BJ (cell line): ENCODE measurements around the gene COL23A1. TPM values are rescaled to one million over a fixed set of nuclear protein-coding genes. Genes with fewer than 3 reads are reported as not detected.

Experiments used
- CTCF ChIA-PET: fragments of 350-600 bp; formaldehyde crosslinking; extraction: SDS; loops from one replicate; lab custom pipeline; 2021; ENCODE audit warnings: antibody characterized with exemption, inconsistent platforms; lab: Yijun Ruan, JAX
- POLR2A ChIA-PET: fragments of 300-600 bp; sonication (Branson Sonifier 250); formaldehyde crosslinking; extraction: SDS; loops from one replicate; lab custom pipeline; 2021; ENCODE audit warnings: antibody characterized with exemption; lab: Charles Lee
- DNase-seq: peaks from one replicate; pipeline ENCODE4 v3.0.0-alpha.2; 2011; ENCODE audit warnings: low read depth
- H3K27me3 ChIP-seq: 2 replicates; pipeline ENCODE4 v1.6.0; 2011; ENCODE audit warnings: low read length; ENCODE audit not compliant: control insufficient read depth, insufficient read depth
- H3K36me3 ChIP-seq: 2 replicates; pipeline ENCODE4 v1.5.1; 2011; ENCODE audit warnings: low read length; ENCODE audit not compliant: control insufficient read depth, insufficient read depth
- H3K4me3 ChIP-seq: 2 replicates; pipeline ENCODE4 v1.5.1; 2011; ENCODE audit warnings: low read depth, mild to moderate bottlenecking, control low read depth, low read length
- polyA plus RNA-seq: library from polyadenylated mRNA; depleted of rRNA; stranded (reverse); fragments of >200 nt; gene quantifications from 2 replicates; pipeline ENCODE4 v1.2.3, GENCODE V29; 2011
- TF ChIP-seq, protein P1 (sequence below): IDR thresholded peaks from 2 replicates; pipeline ENCODE4 v1.5.1; 2011; ENCODE audit warnings: low read depth, mild to moderate bottlenecking, control low read depth, inconsistent platforms, low read length, moderate library complexity; ENCODE audit not compliant: insufficient read depth

COL23A1 gene
- polyA plus RNA-seq, 1 experiment = not detected

DNA sequence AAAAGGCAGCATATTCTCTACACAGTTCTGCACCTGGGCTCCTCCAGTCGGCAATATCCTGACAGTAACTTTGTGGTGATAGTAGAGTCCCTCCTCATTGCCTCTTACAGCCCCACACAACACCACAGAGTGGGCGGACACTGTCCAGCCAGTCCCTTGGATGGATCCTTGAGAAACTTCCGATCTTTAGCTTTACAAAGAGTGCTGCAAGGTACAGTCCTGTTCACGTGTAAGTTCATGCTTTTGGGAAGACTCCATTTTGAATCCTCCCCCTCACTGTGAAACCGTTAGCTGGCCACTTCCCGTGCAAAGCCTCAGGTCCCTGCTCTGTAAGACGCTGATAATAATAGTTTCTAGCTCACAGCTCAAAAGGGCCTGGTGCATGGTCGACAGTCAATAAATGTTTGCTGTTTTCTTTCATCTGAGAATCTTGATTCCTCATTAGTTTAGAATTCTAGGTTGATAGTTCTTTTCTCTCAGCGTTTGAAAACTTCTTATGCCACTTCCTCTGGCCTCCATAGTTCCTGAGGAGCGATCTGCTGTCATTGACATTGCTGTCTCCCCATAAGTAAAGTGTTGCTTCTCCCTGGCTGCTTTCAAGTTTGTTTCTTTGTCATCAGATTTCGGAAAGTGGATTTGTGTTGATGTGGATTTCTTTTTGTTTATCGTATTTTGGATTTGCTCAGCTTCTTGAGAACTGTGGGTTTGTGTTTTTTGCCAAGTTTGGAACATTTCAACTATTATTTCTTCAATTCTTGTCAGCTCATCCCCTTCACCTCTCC is 82.9 kb downstream of the COL23A1 start:
- TF ChIP-seq, protein P1, sequence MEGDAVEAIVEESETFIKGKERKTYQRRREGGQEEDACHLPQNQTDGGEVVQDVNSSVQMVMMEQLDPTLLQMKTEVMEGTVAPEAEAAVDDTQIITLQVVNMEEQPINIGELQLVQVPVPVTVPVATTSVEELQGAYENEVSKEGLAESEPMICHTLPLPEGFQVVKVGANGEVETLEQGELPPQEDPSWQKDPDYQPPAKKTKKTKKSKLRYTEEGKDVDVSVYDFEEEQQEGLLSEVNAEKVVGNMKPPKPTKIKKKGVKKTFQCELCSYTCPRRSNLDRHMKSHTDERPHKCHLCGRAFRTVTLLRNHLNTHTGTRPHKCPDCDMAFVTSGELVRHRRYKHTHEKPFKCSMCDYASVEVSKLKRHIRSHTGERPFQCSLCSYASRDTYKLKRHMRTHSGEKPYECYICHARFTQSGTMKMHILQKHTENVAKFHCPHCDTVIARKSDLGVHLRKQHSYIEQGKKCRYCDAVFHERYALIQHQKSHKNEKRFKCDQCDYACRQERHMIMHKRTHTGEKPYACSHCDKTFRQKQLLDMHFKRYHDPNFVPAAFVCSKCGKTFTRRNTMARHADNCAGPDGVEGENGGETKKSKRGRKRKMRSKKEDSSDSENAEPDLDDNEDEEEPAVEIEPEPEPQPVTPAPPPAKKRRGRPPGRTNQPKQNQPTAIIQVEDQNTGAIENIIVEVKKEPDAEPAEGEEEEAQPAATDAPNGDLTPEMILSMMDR = no peak
- Histone ChIP-seq H3K27me3 (no peaks in the 10 kb centered on the region), H3K36me3 (no peaks in the 10 kb centered on the region), H3K4me3 (no peak overlapping the region)
- CTCF ChIA-PET = interaction anchor here (0.7 kb wide), 1 partner anchor 43 kb away, joined by 3 read pairs; no protein-coding TSS in a partner anchor
- DNase-seq = no peak
- POLR2A ChIA-PET = no interaction called here

DNA sequence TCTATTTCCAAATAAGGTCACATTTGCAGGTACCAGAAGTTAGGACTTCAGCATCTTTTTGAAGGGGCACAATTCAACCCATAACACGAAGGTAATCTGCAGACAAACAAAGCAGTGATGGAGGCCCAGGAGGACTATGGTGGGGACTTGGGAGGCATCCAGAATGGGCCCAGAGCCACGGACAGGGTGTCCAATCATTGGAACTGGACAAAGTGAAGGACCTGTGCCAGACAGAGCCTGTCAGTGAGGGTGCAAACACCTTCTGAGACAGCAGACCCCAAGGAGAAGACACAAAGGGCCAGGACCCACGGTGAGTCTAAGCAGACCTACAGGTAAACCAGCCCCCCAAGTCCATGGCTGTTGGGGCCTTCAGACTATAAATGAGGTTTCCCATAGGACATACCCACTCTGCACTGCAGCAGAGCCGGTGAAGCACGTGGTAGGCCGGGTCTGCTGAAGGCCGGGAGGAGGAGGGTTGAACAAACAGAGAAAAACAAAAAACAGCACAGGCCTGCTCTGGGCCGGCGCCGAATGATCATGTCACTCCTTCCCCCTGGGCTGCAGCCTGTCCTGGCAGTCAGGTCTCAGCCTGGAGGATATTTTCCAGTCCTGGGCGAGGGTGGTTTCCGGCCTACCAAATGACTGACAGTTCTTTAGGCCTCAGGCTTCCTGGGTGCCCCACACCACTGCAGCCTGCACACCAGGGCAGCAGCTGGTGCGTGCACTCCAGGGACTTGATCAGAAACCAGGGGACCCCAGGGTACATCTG is 84.4 kb downstream of the COL23A1 start:
- no peaks in the 10 kb centered on the region for H3K27me3 ChIP-seq
- POLR2A ChIA-PET = no interaction called here
- TF ChIP-seq, protein P1 = no peak
- CTCF ChIA-PET = no interaction called here
- DNase-seq = no peak
- H3K4me3 ChIP-seq = no peak overlapping the region
- H3K36me3 ChIP-seq = no peaks in the 10 kb centered on the region

DNA sequence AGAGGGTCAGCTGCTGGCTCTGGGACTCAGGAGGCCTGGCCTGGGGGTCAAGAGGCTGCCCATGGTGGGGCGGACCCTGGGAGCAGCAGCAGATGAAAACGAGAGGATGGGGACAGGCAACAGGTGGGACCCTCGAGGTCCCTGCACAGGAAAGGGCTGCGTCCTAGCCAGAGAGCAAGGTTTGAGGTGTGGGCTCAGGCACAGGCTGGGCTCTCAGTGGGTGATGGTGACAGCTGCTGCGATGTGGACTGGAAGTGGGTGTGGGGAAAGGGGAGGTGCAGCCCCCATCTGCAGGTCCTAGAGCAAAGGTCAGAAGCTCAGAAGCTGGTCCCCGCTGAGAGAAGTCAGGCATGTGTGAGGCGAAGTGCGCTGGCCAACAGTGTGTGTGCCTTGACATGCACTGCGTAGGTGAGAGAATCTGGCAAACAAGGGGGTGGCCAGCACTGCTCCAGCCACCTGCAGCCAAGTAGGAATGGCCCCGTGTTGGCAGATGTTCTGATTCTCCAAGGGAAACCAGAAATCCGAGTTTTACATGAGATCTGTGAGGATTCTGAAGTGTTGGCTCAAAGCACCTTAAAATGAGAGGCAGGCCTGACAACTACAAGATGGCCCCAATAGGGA is 85.7 kb downstream of the COL23A1 start:
- TF ChIP-seq, protein P1 = no peak
- no peaks in the 10 kb centered on the region for H3K27me3 ChIP-seq
- no peak for DNase-seq
- ChIA-PET POLR2A (no interaction called here), CTCF (no interaction called here)
- H3K36me3 ChIP-seq = no peaks in the 10 kb centered on the region
- no peak overlapping the region for H3K4me3 ChIP-seq

DNA sequence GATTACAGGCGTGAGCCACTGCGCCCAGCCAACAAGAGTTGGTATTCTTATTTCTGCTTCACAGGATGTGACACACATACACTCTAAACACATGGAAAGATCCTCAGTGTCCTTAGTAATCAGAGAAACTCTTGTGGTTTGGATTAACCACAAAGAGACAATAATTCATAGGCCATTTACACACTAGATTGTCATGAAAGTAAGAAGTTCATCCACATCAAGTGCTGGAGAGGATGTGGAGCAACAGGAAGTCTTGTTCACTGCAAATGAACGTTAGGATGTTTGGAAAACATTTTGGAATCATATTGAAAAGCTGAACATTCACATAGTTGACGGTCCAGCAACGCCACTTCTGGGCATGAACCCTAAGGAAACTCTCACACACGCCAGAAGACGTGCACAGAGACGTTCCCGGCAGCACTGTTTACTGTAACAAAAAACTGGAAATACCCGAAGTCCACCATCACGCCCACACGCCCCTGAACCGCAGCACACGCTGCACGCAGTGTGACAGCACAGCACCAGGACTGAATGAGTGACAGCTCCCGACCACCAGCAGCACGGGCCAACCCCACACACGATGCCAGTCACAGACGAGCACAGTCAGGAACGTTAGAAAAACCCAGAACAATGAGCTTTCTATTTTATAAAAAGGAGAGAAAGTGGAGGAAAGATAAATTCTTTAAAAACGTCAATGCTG is 87.6 kb downstream of the COL23A1 start:
- ChIA-PET CTCF (no interaction called here), POLR2A (no interaction called here)
- TF ChIP-seq, protein P1 = no peak
- H3K36me3 ChIP-seq = no peaks in the 10 kb centered on the region
- no peak overlapping the region for H3K4me3 ChIP-seq
- no peaks in the 10 kb centered on the region for H3K27me3 ChIP-seq
- DNase-seq = no peak

DNA sequence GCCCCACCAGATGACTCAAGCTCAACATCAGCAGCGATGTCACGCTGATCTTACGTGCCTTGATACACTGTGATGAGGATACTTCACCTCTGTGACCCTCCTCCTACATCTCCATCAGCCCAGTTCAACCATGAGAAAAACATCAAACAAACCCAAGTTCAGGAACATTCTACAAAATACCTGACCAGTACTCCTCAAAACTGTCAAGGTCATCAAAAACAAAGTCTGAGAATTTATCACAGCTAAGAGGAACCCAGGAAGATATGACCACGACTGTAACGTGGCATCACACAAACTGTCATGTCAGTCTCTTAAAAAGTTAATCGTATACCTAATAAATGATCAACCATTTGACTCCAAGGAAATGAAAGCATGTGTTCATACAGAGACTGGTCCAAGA is 90.8 kb downstream of the COL23A1 start:
- Histone ChIP-seq H3K27me3 (no peaks in the 10 kb centered on the region), H3K36me3 (no peaks in the 10 kb centered on the region), H3K4me3 (no peak overlapping the region)
- TF ChIP-seq, protein P1 = no peak
- ChIA-PET POLR2A (no interaction called here), CTCF (interaction anchor here (0.6 kb wide), 1 partner anchor 489 kb away, joined by 3 read pairs; no protein-coding TSS in a partner anchor)
- no peak for DNase-seq
